HG03135 (cell line): ENCODE measurements around the gene ARF5.

ENCODE experiments used
- ATAC-seq: cut with Tn5 transposase; IDR thresholded peaks from one replicate; pipeline ENCODE4 v1.9.1; 2021; ENCODE audit warnings: mild to moderate bottlenecking, moderate library complexity; ENCODE audit not compliant: unreplicated experiment

ARF5 gene

DNA sequence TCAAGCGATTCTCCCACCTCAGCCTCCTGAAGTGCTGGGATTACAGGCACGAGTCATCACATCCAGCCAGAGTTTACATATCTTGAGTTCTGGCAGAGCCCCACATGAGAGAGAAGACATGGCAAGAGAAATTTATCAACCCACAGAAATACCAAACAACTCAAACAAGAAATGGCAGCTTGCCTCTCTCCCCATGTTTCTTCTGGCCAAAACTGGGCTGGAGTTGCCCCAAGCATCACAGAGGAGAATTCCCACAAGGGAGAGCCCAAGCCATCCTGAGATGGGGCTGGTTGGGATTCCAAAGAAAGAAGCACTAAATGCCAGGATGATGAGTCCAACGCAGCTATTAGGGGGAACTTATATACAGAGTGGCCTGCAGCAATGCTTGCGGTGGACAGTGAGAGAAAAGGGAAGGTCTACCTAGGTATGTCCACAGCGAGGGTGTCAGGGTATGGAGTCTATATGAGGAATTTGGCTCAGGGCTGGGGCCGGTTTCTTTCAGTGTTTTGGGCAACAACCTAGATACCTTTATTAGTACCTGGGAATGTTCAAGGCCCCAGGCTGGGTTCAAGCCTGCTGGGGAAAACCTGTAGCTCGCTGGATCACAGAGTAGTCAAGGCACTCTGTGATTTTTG lies 44.2 kb downstream of the ARF5 start:
- ATAC-seq = no peak

DNA sequence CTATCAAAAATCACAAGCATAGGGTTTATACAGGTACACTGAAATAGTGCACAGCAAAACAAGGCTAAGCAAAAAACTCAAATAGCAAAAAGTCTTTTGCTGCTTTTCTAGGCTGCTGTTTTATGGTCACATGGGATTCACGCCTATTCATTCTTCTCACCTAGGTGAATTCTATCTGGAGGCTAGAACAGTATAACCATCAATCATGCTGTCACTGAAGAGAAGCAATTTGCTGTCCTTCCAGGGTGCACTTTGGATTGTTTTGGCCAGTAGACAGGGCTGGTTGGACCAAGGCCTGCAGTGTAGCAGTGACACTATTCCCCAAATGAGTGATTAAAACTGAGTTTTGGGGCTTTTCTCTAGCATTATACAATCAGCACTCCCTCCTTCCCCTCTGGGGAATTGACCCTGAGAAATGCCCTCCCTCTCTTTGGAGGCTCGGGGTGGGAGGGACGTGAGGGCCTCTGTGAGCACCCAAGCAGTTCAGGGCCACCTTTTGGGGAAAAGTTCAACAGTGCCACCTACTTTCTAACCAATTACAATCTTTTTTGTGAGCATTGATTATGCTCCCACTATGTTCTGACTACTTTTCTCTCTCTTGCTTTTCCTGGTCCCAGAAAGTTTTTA lies 47.6 kb downstream of the ARF5 start:
- no peak for ATAC-seq

DNA sequence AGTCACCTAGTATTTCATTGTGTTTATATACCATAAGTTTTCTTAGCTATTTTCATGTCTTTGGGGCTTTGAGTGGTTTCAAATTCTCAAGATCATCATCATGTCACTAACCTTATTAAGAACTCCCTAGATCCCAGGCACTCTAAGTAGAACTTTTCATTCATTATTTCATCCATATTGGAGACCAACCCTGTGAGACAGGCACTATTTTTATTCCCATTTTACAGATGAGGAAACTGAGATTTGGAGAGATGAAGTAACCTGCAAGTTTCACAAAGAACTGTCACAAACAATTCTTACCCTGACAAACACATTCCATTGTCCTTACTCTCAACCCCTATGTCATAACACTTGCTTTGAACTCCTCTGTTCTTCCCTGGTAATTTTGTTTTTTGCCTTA lies 50.0 kb downstream of the ARF5 start:
- ATAC-seq = no peak
